Measurements from ENCODE around the gene ACOT6.
"Not testable (repeated sequence)": the region's sequence is repeated elsewhere in the genome, so short reads cannot be mapped to it uniquely, and the experiment has no call there.

ACOT6 gene

GRCh38 chr14:73612339-73613045 lies at the start of gene ACOT6:
ACOT6 (plus strand) TSS chr14:73612517; CDS start chr14:73612572, 55 bp downstream.
- peak; percentile 91 for DNase-seq

GRCh38 chr14:73562696-73563095 lies 49.6 kb upstream of the ACOT6 start:
- DNase-seq = not testable (repeated sequence)

- not testable (repeated sequence) for DNase-seq
Measured at GRCh38 chr14:73566431-73566830, 45.9 kb upstream of the ACOT6 start.

- not testable (repeated sequence) for DNase-seq
Measured at GRCh38 chr14:73566935-73567334, 45.4 kb upstream of the ACOT6 start.

- DNase-seq = no peak
Measured at GRCh38 chr14:73567358-73567757, 45.0 kb upstream of the ACOT6 start.

- no peak for DNase-seq
Measured at GRCh38 chr14:73567951-73568885, 44.1 kb upstream of the ACOT6 start.

- not testable (repeated sequence) for DNase-seq
Measured at GRCh38 chr14:73568886-73569184, 43.5 kb upstream of the ACOT6 start.

- peak; percentile 91 for DNase-seq
Measured at GRCh38 chr14:73569185-73569958, 42.9 kb upstream of the ACOT6 start, which contains the start of gene ACOT2. ACOT2 (plus strand) TSS chr14:73569213; CDS start chr14:73569241, 28 bp downstream.

- DNase-seq = peak; percentile 78
Measured at GRCh38 chr14:73570913-73571312, 41.4 kb upstream of the ACOT6 start.

- DNase-seq = not testable (repeated sequence)
Measured at GRCh38 chr14:73573034-73573433, 39.3 kb upstream of the ACOT6 start.

- not testable (repeated sequence) for DNase-seq
Measured at GRCh38 chr14:73573740-73574139, 38.6 kb upstream of the ACOT6 start.

GRCh38 chr14:73574251-73574650 lies 38.1 kb upstream of the ACOT6 start:
- not testable (repeated sequence) for DNase-seq

- no peak for DNase-seq
Measured at GRCh38 chr14:73576391-73576790, 35.9 kb upstream of the ACOT6 start.

GRCh38 chr14:73577214-73577613 lies 35.1 kb upstream of the ACOT6 start:
- DNase-seq = not testable (repeated sequence)

GRCh38 chr14:73582102-73582979 lies 30.0 kb upstream of the ACOT6 start:
- DNase-seq = not testable (repeated sequence)

- DNase-seq = no peak
Measured at GRCh38 chr14:73588695-73589094, 23.6 kb upstream of the ACOT6 start.

GRCh38 chr14:73589116-73589515 lies 23.2 kb upstream of the ACOT6 start:
- DNase-seq = no peak

GRCh38 chr14:73590673-73591004 lies 21.7 kb upstream of the ACOT6 start:
- DNase-seq = not testable (repeated sequence)

GRCh38 chr14:73591690-73592449 lies 20.4 kb upstream of the ACOT6 start, which contains the start of gene ACOT4:
ACOT4 (plus strand) TSS chr14:73591873; CDS start chr14:73591960, 87 bp downstream.
- DNase-seq = peak; percentile 59

- no peak for DNase-seq
Measured at GRCh38 chr14:73594491-73594890, 17.8 kb upstream of the ACOT6 start.

- no peak for DNase-seq
Measured at GRCh38 chr14:73599499-73599898, 12.8 kb upstream of the ACOT6 start.

Data from islet precursor cell (in vitro differentiated cells).